RWPE2 (cell line): ENCODE measurements around the gene FAM53C.
"Not testable (repeated sequence)": the region's sequence is repeated elsewhere in the genome, so short reads cannot be mapped to it uniquely, and the experiment has no call there.

Experiments used
- ATAC-seq: fragments of 200-7000 bp; cut with Tn5 transposase; 3 replicates; pipeline ENCODE4 v1.9.1; 2021; ENCODE audit warnings: low read depth
- DNase-seq: peaks from one replicate; pipeline ENCODE4 v3.0.0-alpha.2; 2020; ENCODE audit warnings: low spot score
- H3K27ac ChIP-seq: fragments of 450-650 bp; 2 replicates; pipeline ENCODE4 v1.5.1; 2017; ENCODE audit warnings: mild to moderate bottlenecking; ENCODE audit not compliant: poor library complexity, severe bottlenecking
- H3K27me3 ChIP-seq: fragments of 250-450 bp; sonication (Bioruptor Pico); 2 replicates; pipeline ENCODE4 v1.5.1; 2021; ENCODE audit warnings: mild to moderate bottlenecking, moderate library complexity; ENCODE audit not compliant: insufficient read depth, poor library complexity, severe bottlenecking
- H3K36me3 ChIP-seq: fragments of 250-450 bp; sonication (Bioruptor Pico); 2 replicates; pipeline ENCODE4 v1.5.1; 2020; ENCODE audit warnings: low read depth, mild to moderate bottlenecking, moderate library complexity
- H3K4me1 ChIP-seq: fragments of 250-450 bp; sonication (Bioruptor Pico); 2 replicates; pipeline ENCODE4 v1.5.1; 2021; ENCODE audit warnings: mild to moderate bottlenecking, moderate library complexity; ENCODE audit not compliant: insufficient read depth, poor library complexity, severe bottlenecking
- H3K4me3 ChIP-seq: fragments of 250-450 bp; sonication (Bioruptor Pico); 2 replicates; pipeline ENCODE4 v1.5.1; 2021; ENCODE audit warnings: mild to moderate bottlenecking, moderate library complexity; ENCODE audit not compliant: severe bottlenecking
- H3K9me3 ChIP-seq: fragments of 250-450 bp; sonication (Bioruptor Pico); 2 replicates; pipeline ENCODE4 v1.5.1; 2021; ENCODE audit warnings: mild to moderate bottlenecking, moderate library complexity; ENCODE audit not compliant: severe bottlenecking
- CTCF ChIP-seq: fragments of 450-650 bp; IDR thresholded peaks from one replicate; pipeline ENCODE4 v1.5.1; 2017; ENCODE audit warnings: mild to moderate bottlenecking, moderate library complexity; ENCODE audit not compliant: poor library complexity, severe bottlenecking

FAM53C gene

GRCh38 chr5:138389332-138389731 lies 51.3 kb downstream of the FAM53C start:
- Histone ChIP-seq H3K4me1 (no peaks in the 10 kb centered on the region), H3K4me3 (no peak overlapping the region), H3K27me3 (no peaks in the 10 kb centered on the region), H3K36me3 (peaks cover 69% of the 10 kb centered on the region), H3K9me3 (no peaks in the 10 kb centered on the region), H3K27ac (no peak overlapping the region)
- TF ChIP-seq CTCF = no peak
- ATAC-seq (no peak), DNase-seq (no peak)

- not testable (repeated sequence) for H3K27me3 ChIP-seq, ATAC-seq, H3K4me1 ChIP-seq, H3K4me3 ChIP-seq, H3K27ac ChIP-seq, DNase-seq, H3K9me3 ChIP-seq
- H3K36me3 ChIP-seq = peaks cover 75% of the 10 kb centered on the region
Observed at GRCh38 chr5:138389911-138390310, 51.8 kb downstream of the FAM53C start.

GRCh38 chr5:138391859-138392386 lies 53.9 kb downstream of the FAM53C start:
- Histone ChIP-seq H3K27ac (no peak overlapping the region), H3K36me3 (peaks cover 73% of the 10 kb centered on the region), H3K9me3 (no peaks in the 10 kb centered on the region), H3K27me3 (no peaks in the 10 kb centered on the region), H3K4me1 (no peaks in the 10 kb centered on the region), H3K4me3 (no peak overlapping the region)
- DNase-seq (no peak), ATAC-seq (no peak)
- TF ChIP-seq CTCF = no peak
